OCI-LY3 (cell line): ENCODE data around the gene ATG4A.

Experiments used
- H2AFZ ChIP-seq: fragments of 200-600, 300-600 bp; shearing (Covaris generic); 2 replicates; pipeline ENCODE4 v1.6.0; 2014; ENCODE audit warnings: antibody characterized with exemption, low read depth, low read length
- H3K27ac ChIP-seq: fragments of 200-600, 300-600 bp; sonication (generic); 2 replicates; pipeline ENCODE4 v1.5.1; 2014; ENCODE audit warnings: mild to moderate bottlenecking, low read length, moderate library complexity, mixed read lengths
- H3K27me3 ChIP-seq: fragments of 200-600, 300-600 bp; sonication (generic); 2 replicates; pipeline ENCODE4 v1.6.1; 2014; ENCODE audit warnings: low read depth, low read length, mixed read lengths
- H3K36me3 ChIP-seq: fragments of 200-600, 300-600 bp; sonication (generic); replicated peaks from 2 replicates; pipeline ENCODE3; 2014; ENCODE audit warnings: low read depth, low read length, mixed read lengths
- H3K4me1 ChIP-seq: fragments of 300-600, 200-600 bp; sonication (generic); 2 replicates; pipeline ENCODE4 v1.6.1; 2014; ENCODE audit warnings: low read length, mixed read lengths
- H3K4me2 ChIP-seq: fragments of 200-600, 300-600 bp; sonication (generic); 2 replicates; pipeline ENCODE4 v1.6.1; 2014; ENCODE audit warnings: low read length, mixed read lengths
- H3K4me3 ChIP-seq: fragments of 300-600, 200-600 bp; sonication (generic); 2 replicates; pipeline ENCODE4 v1.5.1; 2014; ENCODE audit warnings: antibody characterized with exemption, mild to moderate bottlenecking, low read length, moderate library complexity
- H3K79me2 ChIP-seq: fragments of 300-600, 200-600 bp; shearing (Covaris generic); 2 replicates; pipeline ENCODE4 v1.6.1; 2014; ENCODE audit warnings: mild to moderate bottlenecking, low read length, mixed read lengths
- H3K9ac ChIP-seq: fragments of 300-600, 200-600 bp; shearing (Covaris generic); 2 replicates; pipeline ENCODE4 v1.6.0; 2014; ENCODE audit warnings: mild to moderate bottlenecking, low read length, moderate library complexity
- H3K9me3 ChIP-seq: fragments of 200-600, 300-600 bp; shearing (Covaris generic); 2 replicates; pipeline ENCODE4 v1.6.1; 2014; ENCODE audit warnings: low read length, mixed read lengths; ENCODE audit not compliant: insufficient read depth
- H4K20me1 ChIP-seq: fragments of 200-600, 300-600 bp; sonication (generic); 2 replicates; pipeline ENCODE4 v1.6.1; 2016; ENCODE audit warnings: low read length, mixed read lengths; ENCODE audit not compliant: insufficient read depth
- EZH2phosphoT487 ChIP-seq: fragments of 200-600 bp; shearing (Covaris generic); IDR thresholded peaks from 2 replicates; pipeline ENCODE4 v1.6.1; 2018; ENCODE audit warnings: antibody characterized with exemption, mixed run types, low read depth
- TF ChIP-seq, protein P1 (sequence below): fragments of 200-600, 300-600 bp; sonication (generic); IDR thresholded peaks from 2 replicates; pipeline ENCODE4 v1.5.1; 2014; ENCODE audit warnings: antibody characterized with exemption, low read length, low read depth

Gene ATG4A

DNA sequence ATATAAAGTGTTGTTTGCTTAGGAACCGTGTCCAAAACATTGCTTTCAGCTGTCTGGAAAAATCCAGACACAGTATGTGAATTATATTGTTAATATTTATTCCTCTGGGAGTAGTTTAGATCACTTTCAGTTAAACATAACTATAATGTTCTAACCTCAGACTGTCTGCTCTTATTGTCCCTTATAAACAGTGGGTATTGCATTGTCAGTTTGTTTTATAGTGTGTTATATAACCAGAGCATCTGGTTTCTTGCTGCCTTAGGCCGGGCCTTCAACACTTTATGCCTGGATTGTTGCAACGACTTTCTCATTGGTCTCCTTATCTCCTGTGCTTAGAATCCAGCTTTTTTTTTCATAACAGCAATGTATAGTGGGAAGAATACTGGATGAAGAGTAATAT, 26.4 kb downstream of the ATG4A start:
- H3K27ac ChIP-seq, result no peak overlapping the region
- no peaks in the 10 kb centered on the region for H4K20me1 ChIP-seq
- no peak overlapping the region for H3K9ac ChIP-seq
- no peak overlapping the region for H2AFZ ChIP-seq
- H3K79me2 ChIP-seq, result no peaks in the 10 kb centered on the region
- no peaks in the 10 kb centered on the region for H3K27me3 ChIP-seq
- no peak overlapping the region for H3K4me3 ChIP-seq
- TF ChIP-seq, protein P1, sequence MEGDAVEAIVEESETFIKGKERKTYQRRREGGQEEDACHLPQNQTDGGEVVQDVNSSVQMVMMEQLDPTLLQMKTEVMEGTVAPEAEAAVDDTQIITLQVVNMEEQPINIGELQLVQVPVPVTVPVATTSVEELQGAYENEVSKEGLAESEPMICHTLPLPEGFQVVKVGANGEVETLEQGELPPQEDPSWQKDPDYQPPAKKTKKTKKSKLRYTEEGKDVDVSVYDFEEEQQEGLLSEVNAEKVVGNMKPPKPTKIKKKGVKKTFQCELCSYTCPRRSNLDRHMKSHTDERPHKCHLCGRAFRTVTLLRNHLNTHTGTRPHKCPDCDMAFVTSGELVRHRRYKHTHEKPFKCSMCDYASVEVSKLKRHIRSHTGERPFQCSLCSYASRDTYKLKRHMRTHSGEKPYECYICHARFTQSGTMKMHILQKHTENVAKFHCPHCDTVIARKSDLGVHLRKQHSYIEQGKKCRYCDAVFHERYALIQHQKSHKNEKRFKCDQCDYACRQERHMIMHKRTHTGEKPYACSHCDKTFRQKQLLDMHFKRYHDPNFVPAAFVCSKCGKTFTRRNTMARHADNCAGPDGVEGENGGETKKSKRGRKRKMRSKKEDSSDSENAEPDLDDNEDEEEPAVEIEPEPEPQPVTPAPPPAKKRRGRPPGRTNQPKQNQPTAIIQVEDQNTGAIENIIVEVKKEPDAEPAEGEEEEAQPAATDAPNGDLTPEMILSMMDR, result no peak
- TF ChIP-seq EZH2phosphoT487, result no peak
- H3K36me3 ChIP-seq, result no peaks in the 10 kb centered on the region
- H3K4me2 ChIP-seq, result no peak overlapping the region
- H3K4me1 ChIP-seq, result no peaks in the 10 kb centered on the region
- H3K9me3 ChIP-seq, result no peaks in the 10 kb centered on the region

DNA sequence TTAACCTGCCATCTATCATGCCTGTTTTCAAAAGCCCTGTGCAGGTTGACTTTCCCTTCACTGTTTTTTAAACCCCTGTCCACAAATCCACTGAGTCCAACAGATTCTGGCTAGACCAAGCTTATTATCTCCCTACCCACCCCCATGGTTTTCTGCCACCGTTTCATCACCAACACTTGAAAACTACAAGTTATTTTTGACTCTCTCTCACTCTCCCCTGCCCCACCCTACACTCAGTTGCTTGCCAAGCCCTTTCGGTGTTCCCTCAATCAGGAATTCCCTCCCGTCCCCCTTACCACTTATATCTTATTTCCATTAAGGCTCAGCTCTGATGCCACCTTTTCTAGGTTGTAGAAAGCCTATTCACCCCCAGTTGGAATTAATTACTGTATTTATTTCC, 29.7 kb downstream of the ATG4A start:
- TF ChIP-seq, protein P1, result no peak
- no peak for TF ChIP-seq EZH2phosphoT487
- Histone ChIP-seq H3K4me2 (no peak overlapping the region), H2AFZ (no peak overlapping the region), H3K4me3 (no peak overlapping the region), H3K4me1 (no peaks in the 10 kb centered on the region), H3K27me3 (no peaks in the 10 kb centered on the region), H3K36me3 (no peaks in the 10 kb centered on the region), H4K20me1 (no peaks in the 10 kb centered on the region), H3K9me3 (no peaks in the 10 kb centered on the region), H3K79me2 (no peaks in the 10 kb centered on the region), H3K27ac (no peak overlapping the region), H3K9ac (no peak overlapping the region)

DNA sequence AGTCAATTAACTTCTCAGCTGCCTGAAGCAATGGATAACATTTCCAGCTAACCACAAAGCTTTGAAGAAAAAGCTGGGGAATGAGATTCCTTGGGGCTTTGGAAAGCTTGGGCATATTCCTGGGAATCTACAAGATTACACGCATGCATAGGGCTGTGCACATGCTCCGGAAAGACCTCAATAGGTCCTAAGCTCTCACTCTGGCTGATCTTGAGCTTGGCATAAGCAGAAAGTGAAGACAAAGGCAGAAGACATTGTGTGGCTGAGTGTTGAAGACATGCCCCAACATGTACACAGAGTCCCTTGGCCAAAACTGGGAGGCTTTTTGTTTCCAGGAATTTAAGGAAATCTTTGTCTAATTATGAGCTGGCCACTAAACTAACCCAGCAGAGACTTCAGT, 31.2 kb downstream of the ATG4A start:
- Histone ChIP-seq H3K27ac (no peak overlapping the region), H3K4me3 (no peak overlapping the region)

DNA sequence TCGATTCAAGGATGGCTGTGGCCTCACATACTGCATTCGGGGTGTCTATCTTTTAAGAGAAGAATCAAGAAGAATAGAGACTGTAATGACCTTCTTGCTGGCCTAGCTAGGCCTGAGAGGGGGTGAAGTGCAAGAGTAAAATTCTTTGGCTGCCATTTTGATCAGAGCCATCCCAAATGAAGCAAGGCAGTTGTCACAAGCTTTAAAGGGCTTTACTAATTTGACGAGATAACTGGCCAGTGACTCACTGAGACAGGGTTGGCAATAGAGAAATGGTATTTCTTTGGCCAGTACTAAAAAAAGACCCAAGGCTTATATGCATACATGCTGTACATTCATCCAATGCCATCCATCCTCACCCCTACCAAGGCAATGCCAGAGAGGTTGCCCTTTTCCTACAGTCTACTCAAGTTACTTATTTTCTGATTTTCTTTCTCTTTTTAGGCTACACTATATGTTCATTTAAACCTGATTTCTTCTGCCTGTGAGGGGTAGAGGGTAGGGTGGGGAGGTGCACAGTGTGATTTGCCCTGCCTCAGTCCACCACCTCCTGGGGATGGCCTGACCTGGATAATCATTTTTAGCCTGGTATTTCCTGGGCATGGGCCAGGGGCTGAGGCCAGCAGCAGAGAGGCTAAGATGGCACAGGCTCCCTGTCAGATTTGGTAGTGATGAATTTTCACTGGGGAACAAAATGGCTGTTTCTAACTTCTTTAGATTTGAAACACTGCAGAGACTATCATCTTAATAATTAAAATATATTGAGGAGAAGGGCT, 32.2 kb downstream of the ATG4A start:
- Histone ChIP-seq H4K20me1 (no peaks in the 10 kb centered on the region), H2AFZ (no peak overlapping the region), H3K27ac (no peak overlapping the region), H3K4me1 (no peaks in the 10 kb centered on the region), H3K27me3 (no peaks in the 10 kb centered on the region), H3K4me3 (no peak overlapping the region), H3K9ac (no peak overlapping the region), H3K36me3 (no peaks in the 10 kb centered on the region), H3K4me2 (no peak overlapping the region), H3K79me2 (no peaks in the 10 kb centered on the region), H3K9me3 (no peaks in the 10 kb centered on the region)
- TF ChIP-seq EZH2phosphoT487, result no peak
- TF ChIP-seq, protein P1, result no peak

More for the DNA sequence above, 31.2 kb downstream of the ATG4A start:
- Histone ChIP-seq H3K9me3 (no peaks in the 10 kb centered on the region), H3K4me1 (no peaks in the 10 kb centered on the region), H2AFZ (no peak overlapping the region), H3K27me3 (no peaks in the 10 kb centered on the region), H3K4me2 (no peak overlapping the region), H3K9ac (no peak overlapping the region), H4K20me1 (no peaks in the 10 kb centered on the region), H3K36me3 (no peaks in the 10 kb centered on the region), H3K79me2 (no peaks in the 10 kb centered on the region)
- TF ChIP-seq EZH2phosphoT487, result no peak
- TF ChIP-seq, protein P1, result no peak
